SW 1271 (cell line): Measurements from ENCODE around the gene XYLT1.
"Not testable (repeated sequence)": the region's sequence is repeated elsewhere in the genome, so short reads cannot be mapped to it uniquely, and the experiment has no call there.

ENCODE experiments used
- DNase-seq, 2 experiments: peaks; one replicate each; lab custom pipeline; 2025; lab: John Stamatoyannopoulos, UW

The XYLT1 gene

GRCh38 chr16:17470908-17471718 lies at the start of gene XYLT1:
Gene XYLT1 (minus strand): TSS chr16:17470960. CDS start chr16:17470796, 164 bp downstream.
- no peak for DNase-seq

- DNase-seq, result no peak
Measured at GRCh38 chr16:17520111-17520510, 49.4 kb upstream of the XYLT1 start.

GRCh38 chr16:17519101-17519955 lies 48.6 kb upstream of the XYLT1 start:
- no peak for DNase-seq

GRCh38 chr16:17518441-17518840 lies 47.7 kb upstream of the XYLT1 start:
- no peak for DNase-seq

- no peak for DNase-seq
Measured at GRCh38 chr16:17515421-17516210, 44.9 kb upstream of the XYLT1 start.

- no peak for DNase-seq
Measured at GRCh38 chr16:17512636-17513220, 42.0 kb upstream of the XYLT1 start.

GRCh38 chr16:17511340-17511739 lies 40.6 kb upstream of the XYLT1 start:
- DNase-seq, result no peak

- no peak for DNase-seq
Measured at GRCh38 chr16:17510567-17510966, 39.8 kb upstream of the XYLT1 start.

GRCh38 chr16:17509194-17509593 lies 38.4 kb upstream of the XYLT1 start:
- no peak for DNase-seq

- no peak for DNase-seq
Measured at GRCh38 chr16:17508303-17508702, 37.5 kb upstream of the XYLT1 start.

GRCh38 chr16:17507516-17507915 lies 36.8 kb upstream of the XYLT1 start:
- not testable (repeated sequence) for DNase-seq

- DNase-seq, result not testable (repeated sequence)
Measured at GRCh38 chr16:17505828-17506227, 35.1 kb upstream of the XYLT1 start.

- DNase-seq, result no peak
Measured at GRCh38 chr16:17504050-17504449, 33.3 kb upstream of the XYLT1 start.

- no peak for DNase-seq
Measured at GRCh38 chr16:17503331-17503730, 32.6 kb upstream of the XYLT1 start.

GRCh38 chr16:17501321-17501720 lies 30.6 kb upstream of the XYLT1 start:
- no peak for DNase-seq

GRCh38 chr16:17499223-17499902 lies 28.6 kb upstream of the XYLT1 start:
- no peak for DNase-seq

GRCh38 chr16:17497648-17498047 lies 26.9 kb upstream of the XYLT1 start:
- DNase-seq, result no peak

- no peak for DNase-seq
Measured at GRCh38 chr16:17496891-17497290, 26.1 kb upstream of the XYLT1 start.

- no peak for DNase-seq
Measured at GRCh38 chr16:17493012-17493411, 22.3 kb upstream of the XYLT1 start.

- DNase-seq, result no peak
Measured at GRCh38 chr16:17491140-17491662, 20.4 kb upstream of the XYLT1 start.

GRCh38 chr16:17488506-17488905 lies 17.7 kb upstream of the XYLT1 start:
- no peak for DNase-seq
